ENCODE measurements around the gene NFE2L3.
"Not testable (repeated sequence)": the region's sequence is repeated elsewhere in the genome, so short reads cannot be mapped to it uniquely, and the experiment has no call there.

Gene NFE2L3, protein sequence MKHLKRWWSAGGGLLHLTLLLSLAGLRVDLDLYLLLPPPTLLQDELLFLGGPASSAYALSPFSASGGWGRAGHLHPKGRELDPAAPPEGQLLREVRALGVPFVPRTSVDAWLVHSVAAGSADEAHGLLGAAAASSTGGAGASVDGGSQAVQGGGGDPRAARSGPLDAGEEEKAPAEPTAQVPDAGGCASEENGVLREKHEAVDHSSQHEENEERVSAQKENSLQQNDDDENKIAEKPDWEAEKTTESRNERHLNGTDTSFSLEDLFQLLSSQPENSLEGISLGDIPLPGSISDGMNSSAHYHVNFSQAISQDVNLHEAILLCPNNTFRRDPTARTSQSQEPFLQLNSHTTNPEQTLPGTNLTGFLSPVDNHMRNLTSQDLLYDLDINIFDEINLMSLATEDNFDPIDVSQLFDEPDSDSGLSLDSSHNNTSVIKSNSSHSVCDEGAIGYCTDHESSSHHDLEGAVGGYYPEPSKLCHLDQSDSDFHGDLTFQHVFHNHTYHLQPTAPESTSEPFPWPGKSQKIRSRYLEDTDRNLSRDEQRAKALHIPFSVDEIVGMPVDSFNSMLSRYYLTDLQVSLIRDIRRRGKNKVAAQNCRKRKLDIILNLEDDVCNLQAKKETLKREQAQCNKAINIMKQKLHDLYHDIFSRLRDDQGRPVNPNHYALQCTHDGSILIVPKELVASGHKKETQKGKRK

DNA sequence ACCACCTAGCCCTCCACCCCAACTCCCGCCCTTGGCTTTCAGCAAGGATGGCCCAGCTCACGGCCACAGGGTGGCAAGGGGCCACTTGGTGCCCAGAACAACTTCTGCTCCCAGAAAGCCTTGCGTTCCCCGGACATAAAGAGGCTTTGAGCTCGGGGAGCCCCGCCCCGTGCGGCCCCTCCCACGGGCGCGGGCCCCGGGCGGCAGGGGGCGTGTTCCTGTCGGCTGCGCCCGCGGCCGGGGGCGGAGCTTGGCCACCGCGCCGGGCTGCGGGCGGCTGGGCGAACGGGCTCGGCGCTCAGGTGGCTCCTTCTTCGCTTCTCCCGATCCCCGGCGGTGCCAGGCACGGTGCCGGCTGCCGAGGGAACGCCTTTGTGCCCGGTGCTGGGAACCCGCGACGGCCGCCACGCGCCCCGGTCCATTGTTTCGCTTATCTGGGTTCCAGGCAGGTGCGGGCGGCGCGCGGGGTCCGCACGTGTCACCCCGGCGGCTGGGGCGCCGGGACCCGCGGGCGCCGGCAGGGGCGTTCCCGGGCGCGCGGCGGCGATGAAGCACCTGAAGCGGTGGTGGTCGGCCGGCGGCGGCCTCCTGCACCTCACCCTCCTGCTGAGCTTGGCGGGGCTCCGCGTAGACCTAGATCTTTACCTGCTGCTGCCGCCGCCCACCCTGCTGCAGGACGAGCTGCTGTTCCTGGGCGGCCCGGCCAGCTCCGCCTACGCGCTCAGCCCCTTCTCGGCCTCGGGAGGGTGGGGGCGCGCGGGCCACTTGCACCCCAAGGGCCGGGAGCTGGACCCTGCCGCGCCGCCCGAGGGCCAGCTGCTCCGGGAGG lies at the start of gene NFE2L3:
NFE2L3 (plus strand) TSS at position 246 of the 829 bp plus-strand sequence; CDS start at position 547, 301 bp downstream.
- DNase-seq: peak; percentile 93

GRCh38 chr7:26103596-26103995 lies 48.4 kb upstream of the NFE2L3 start:
- DNase-seq: no peak

DNA sequence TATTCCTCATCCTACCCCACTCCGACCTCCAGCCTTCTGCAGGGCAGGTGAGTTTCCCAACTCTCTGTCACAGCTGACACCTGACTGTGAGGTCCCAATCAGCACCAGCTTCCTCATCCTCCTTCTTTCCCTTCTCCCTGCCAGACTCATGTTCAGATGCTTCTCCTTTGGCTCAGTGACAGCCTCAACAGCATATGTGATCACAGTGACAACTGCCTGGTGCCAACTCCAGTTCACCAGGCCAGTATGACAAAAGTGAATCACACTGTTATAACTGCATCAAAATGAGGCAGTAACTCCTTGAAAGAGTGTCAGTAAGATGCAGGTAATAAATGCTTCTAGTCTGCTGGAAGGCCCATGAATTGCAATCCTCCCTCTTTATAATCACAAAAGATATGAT lies 46.8 kb upstream of the NFE2L3 start:
- no peak for DNase-seq

DNA sequence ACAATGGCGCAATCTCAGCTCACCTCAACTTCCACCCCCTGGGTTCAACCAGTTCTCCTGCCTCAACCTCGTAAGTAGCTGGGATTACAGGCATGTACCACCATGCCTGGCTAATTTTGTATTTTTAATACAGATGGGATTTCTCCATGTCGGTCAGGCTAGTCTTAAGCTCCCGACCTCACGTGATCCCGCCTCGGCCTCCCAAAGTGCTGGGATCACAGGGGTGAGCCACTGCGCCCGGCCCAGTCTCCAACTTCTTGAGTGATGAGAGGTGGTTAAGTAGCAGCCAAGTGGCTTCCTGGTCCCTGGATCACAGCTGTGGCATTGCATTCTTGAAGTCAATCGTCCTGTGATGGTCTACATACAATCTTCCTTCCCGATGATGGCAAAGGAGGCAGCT lies 46.1 kb upstream of the NFE2L3 start:
- no peak for DNase-seq

GRCh38 chr7:26112203-26112740 lies 39.7 kb upstream of the NFE2L3 start:
- no peak for DNase-seq

- no peak for DNase-seq
Observed at GRCh38 chr7:26115650-26116049, 36.3 kb upstream of the NFE2L3 start.

DNA sequence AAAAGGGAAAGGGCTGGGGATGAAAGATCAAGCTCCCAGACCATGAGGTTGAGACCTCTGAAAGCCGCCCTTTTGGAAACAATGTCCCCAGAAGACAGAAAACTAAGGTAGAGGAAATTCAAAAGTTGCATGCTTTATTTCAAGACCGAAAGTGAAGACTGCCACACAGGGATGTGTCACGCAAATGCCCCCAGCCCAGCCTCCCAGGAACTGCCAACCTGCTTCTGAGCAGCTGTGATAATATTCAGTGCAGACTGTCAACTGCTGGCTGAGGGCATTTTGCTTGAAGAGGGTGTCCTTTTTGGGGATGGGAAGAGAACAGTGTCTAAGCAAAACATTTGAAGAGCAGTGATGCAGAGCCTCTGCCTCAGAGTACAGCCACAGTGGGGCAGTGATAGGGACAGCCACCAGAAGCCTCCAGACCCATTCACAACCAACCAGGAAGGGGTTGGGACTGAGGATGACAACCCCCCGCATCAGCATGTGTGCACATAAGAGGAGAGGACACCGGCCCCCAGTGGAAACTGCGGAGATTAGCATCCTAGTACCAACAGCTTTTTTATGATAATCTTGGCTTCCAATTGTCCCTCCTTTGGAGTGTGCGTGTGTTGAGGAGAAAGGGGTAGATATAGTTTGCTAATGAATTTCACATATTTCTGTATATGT lies 34.7 kb upstream of the NFE2L3 start:
- DNase-seq: no peak

- no peak for DNase-seq
Observed at GRCh38 chr7:26117970-26118369, 34.0 kb upstream of the NFE2L3 start.

DNA sequence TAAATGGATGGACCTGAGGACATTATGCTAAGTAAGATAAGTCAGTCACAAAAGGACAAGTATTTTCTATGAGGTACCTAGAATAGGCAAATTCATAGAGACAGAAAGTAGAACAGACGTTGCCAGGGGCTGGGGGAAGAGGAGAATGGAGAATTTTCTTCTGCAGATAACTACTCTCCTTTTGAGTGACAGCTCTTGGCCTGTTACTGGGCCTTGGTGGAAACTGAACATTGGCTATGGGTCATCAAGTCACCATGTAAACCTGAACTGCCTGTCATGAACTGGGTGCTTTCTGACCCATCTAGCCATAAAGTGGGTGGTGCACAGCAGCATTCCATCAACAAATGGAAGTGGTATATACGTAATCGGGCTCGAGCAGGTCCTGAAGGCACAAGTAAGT lies 29.3 kb upstream of the NFE2L3 start:
- no peak for DNase-seq

GRCh38 chr7:26124775-26125174 lies 27.2 kb upstream of the NFE2L3 start:
- DNase-seq: not testable (repeated sequence)

DNA sequence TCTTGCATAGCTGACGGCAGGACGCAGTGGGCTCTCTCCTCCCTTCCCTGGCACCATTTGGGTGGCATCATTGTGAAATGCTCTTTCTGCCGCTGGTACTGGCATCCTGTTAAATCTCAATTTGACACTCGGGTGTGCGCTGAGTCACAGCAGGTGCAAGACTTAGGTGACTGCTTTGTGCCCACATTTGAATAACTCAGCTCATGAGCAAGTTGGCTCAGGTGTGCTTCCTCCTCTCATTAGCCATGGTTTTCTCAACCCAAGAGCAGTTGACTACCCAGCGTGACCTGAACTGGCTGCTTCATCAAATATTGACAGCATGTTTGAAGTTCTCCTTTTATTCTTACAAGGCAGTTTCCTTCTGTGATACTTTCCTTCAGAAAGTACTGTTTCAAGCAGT lies 24.6 kb upstream of the NFE2L3 start:
- DNase-seq: no peak

GRCh38 chr7:26131056-26131589 lies 20.9 kb upstream of the NFE2L3 start:
- no peak for DNase-seq

GRCh38 chr7:26135076-26135475 lies 16.9 kb upstream of the NFE2L3 start:
- DNase-seq: no peak

GRCh38 chr7:26135551-26135950 lies 16.4 kb upstream of the NFE2L3 start:
- DNase-seq: no peak

DNA sequence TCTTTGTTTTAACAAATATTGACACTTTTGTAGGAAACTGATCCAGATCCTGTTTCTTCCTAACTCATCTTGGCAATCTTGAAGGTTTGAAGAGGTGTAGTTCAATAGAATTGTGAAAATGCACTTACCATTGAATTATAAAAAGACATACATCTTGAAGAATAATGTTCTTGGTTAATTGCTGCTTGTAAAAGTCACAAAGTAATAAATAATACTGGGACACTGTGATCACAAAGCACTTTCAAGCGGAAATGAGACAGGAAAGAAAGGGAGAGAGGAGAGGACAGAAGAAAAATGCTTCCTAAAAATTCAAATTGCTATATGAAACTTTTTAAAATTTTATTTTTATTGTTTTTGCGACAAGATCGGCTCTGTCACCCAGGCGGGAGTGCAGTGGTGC lies 15.2 kb upstream of the NFE2L3 start:
- DNase-seq: no peak

GRCh38 chr7:26140380-26140779 lies 11.6 kb upstream of the NFE2L3 start:
- no peak for DNase-seq

DNA sequence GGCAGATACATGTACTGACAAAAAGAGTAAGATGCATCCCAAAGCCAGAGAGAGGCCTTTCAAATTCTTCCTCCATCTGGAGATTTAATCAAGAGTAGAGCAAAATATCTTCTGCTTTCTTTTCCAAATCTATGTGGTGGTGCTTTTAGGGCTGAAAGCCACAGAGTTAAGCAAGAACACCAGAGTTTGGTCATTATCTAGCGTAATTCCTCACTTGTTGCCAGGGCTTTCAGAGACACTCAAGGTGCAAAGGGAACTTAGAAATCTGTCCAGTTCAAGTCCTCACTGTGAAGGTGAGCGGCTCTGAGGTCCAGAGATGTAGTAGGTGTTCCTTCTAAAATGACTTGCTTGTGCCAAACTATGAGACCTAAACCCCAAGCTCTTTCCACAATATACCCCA lies 10.9 kb upstream of the NFE2L3 start:
- no peak for DNase-seq

GRCh38 chr7:26143298-26144048 lies 8.5 kb upstream of the NFE2L3 start:
- no peak for DNase-seq

DNA sequence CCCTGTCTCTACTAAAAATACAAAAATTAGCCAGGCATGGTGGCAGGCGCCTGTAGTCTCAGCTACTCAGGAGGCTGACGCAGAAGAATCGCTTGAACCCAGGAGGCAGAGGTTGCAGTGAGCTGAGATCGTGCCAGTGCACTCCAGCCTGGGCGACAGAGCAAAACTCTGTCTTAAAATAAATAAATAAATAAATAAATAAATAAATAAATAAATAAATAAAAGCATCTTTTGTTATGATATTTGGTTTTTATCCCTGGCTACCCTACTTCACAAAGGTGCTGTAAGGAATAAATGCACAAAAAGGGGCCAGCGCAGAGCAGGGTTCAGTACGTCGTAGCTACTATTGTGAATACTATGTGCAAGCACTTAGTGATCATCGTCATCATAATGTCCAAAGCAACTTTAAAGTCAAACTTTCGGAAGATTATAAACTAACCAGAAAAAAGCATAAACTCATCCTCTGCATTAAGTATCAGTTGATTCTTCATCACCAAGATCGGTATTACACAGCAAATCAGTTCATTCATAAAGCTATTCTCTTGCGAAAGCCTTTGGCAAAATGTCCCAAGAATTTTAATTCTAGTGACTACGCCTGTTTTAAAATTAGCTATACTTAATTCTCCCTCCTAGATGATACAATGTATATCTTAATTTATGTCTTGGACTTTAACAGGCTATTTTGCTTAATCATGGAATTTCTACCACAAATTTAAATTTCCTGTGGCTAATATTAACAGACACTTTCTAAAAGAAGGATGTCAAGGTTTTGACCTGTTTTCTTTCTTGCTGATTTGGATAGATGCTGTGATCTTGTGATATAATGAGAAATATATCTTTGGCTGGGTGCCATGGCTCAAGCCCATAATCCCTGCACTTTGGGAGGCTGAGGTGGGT lies 7.6 kb upstream of the NFE2L3 start:
- no peak for DNase-seq

DNA sequence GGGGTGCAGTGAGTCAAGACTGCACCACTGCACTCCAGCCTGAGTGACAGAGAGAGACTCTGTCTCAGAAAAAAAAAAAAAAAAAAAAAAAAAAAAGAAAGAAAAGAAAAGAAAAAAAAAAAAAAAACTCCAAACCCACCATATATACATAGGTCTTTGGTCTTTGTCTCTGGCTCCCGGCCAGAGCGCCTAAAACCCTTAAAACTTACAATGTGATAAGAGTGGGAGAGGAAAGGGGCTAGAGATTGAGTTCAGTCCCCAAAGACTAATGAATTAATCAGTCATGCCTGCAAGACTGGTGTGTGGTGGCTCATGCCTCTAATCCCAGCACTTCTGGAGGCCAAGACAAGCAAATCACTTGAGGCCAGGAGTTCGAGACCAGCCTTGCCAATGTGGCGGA lies 6.8 kb upstream of the NFE2L3 start:
- DNase-seq: no peak

DNA sequence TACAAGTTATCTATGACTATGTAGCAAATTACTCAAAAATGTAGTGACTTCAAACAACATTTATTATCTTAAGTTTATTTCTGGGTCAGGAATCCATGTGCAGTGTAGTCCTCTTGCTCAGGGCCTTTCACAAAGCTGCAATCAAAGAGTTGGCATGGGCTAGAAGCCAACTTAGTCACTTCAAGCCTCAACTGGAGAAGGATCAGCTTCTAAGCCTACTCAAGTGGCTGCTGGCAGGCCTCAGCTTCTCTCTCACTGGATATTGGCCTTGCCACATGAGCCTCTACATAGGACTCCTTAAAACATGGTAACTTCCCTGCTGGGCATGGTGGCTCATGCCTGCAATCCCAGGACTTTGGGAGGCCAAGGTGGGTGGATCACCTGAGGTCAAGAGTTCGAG lies 5.0 kb upstream of the NFE2L3 start:
- DNase-seq: no peak

All from activated CD8-positive, alpha-beta memory T cell treated with anti-CD3 and anti-CD28 coated beads for 24 hours (primary cell).